Neural progenitor cell (in vitro differentiated cells): ENCODE data around the gene OR1D5. TPM values are rescaled to one million over a fixed set of nuclear protein-coding genes. Genes with fewer than 3 reads are reported as not detected.

Experiments
- DNase-seq: peaks from one replicate; pipeline ENCODE4 v3.0.0-alpha.2; 2016; ENCODE audit warnings: low spot score
- H2AFZ ChIP-seq: fragments of 200-600 bp; sonication (generic); replicated peaks from 2 replicates; pipeline ENCODE4 v1.6.1; 2016; ENCODE audit warnings: antibody characterized with exemption
- H3F3A ChIP-seq: fragments of 200-600 bp; sonication (generic); 2 replicates; pipeline ENCODE4 v1.6.1; 2016; ENCODE audit warnings: antibody characterized with exemption, low read depth
- H3K27ac ChIP-seq: fragments of 200-600 bp; sonication (generic); 2 replicates; pipeline ENCODE4 v1.5.1; 2016; ENCODE audit warnings: mild to moderate bottlenecking
- H3K27me3 ChIP-seq: fragments of 200-600 bp; sonication (generic); 2 replicates; pipeline ENCODE4 v1.6.1; 2016; ENCODE audit warnings: mild to moderate bottlenecking, moderate library complexity
- H3K36me3 ChIP-seq: fragments of 200-600 bp; sonication (generic); 2 replicates; pipeline ENCODE4 v1.5.1; 2016
- H3K4me1 ChIP-seq: fragments of 200-600 bp; sonication (generic); 2 replicates; pipeline ENCODE4 v1.6.1; 2016; ENCODE audit warnings: mixed run types
- H3K4me2 ChIP-seq: fragments of 200-600 bp; sonication (generic); 2 replicates; pipeline ENCODE4 v1.6.1; 2016
- H3K4me3 ChIP-seq: fragments of 200-600 bp; sonication (generic); 2 replicates; pipeline ENCODE4 v1.5.1; 2016
- H3K79me2 ChIP-seq: fragments of 200-600 bp; sonication (generic); 2 replicates; pipeline ENCODE4 v1.6.1; 2016; ENCODE audit warnings: low read depth
- H3K9ac ChIP-seq: fragments of 200-600 bp; sonication (generic); 2 replicates; pipeline ENCODE4 v1.6.1; 2016
- H3K9me3 ChIP-seq: fragments of 200-600 bp; sonication (generic); 2 replicates; pipeline ENCODE4 v1.5.1; 2016; ENCODE audit warnings: low read depth
- H4K20me1 ChIP-seq: fragments of 200-600 bp; sonication (generic); 2 replicates; pipeline ENCODE4 v1.6.1; 2016; ENCODE audit warnings: low read depth
- H3K27ac Mint-ChIP-seq: 3 replicates; pipeline ENCODE4 v1.8.0; 2021; ENCODE audit warnings: mixed read lengths
- H3K27me3 Mint-ChIP-seq: 2 replicates; pipeline ENCODE4 v1.8.0; 2022; ENCODE audit warnings: low read depth, mild to moderate bottlenecking, inconsistent platforms, moderate library complexity, mixed read lengths; ENCODE audit not compliant: insufficient read depth
- H3K36me3 Mint-ChIP-seq: 3 replicates; pipeline ENCODE4 v1.8.0; 2021; ENCODE audit warnings: mixed read lengths
- H3K4me1 Mint-ChIP-seq: 3 replicates; pipeline ENCODE4 v1.8.0; 2021; ENCODE audit warnings: mixed read lengths
- H3K4me3 Mint-ChIP-seq: 3 replicates; pipeline ENCODE4 v1.8.0; 2021; ENCODE audit warnings: mild to moderate bottlenecking, moderate library complexity, mixed read lengths
- H3K9me3 Mint-ChIP-seq: 3 replicates; pipeline ENCODE4 v1.8.0; 2020; ENCODE audit warnings: mixed read lengths
- EZH2 ChIP-seq: fragments of 200-600 bp; sonication (generic); IDR thresholded peaks from 2 replicates; pipeline ENCODE4 v1.6.1; 2017; ENCODE audit warnings: antibody characterized with exemption, mild to moderate bottlenecking, moderate library complexity
- EZH2phosphoT487 ChIP-seq: fragments of 200-600 bp; sonication (generic); IDR thresholded peaks from 2 replicates; pipeline ENCODE4 v1.6.1; 2017; ENCODE audit warnings: antibody characterized with exemption
- total RNA-seq: library from RNA; depleted of rRNA; stranded (reverse); fragments of >200 nt; gene quantifications from 2 replicates; pipeline ENCODE4 v1.2.3, GENCODE V29; 2015; ENCODE audit warnings: low replicate concordance
- TF ChIP-seq, protein P1 (sequence below): fragments of 200-600 bp; sonication (generic); IDR thresholded peaks from 2 replicates; pipeline ENCODE4 v1.5.1; 2017; ENCODE audit warnings: antibody characterized with exemption, mild to moderate bottlenecking

The OR1D5 gene
- total RNA-seq, 1 donor from 2014 or later: not detected

DNA sequence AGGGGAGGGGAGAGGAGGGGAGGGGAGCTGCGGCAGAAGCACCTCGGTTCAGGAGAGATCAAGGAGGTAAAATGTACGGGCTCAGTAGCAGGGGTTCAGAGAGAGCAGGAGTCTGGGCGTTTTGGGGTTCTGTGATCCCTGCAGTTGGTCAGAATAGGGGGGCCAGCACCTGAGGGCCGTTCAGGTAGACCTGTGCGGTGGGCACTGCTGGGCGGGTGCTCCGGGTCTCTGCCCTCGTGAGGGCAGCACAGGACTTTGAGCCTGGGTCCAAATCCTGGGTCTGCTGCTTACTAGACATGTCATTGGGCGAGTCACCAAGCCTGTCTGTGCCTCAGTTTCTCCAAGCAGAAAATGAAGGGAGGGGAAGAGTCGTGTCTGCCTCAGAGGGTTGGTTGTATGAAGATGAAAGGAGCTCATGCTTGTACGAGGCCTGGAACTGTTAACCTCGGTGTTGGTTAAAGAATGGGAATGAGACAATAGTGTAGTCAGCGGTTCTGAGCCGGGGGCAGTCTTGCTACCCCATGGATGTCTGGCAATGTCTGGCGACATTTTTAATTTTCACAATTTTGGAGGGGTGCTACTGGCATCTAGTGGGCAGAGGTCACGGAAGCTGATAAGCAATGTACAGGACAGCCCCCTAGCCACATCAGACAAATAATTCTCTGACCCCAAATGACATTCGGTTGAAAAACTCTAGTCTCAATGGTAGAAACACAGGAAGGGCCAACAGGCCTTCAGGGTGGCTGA is 35.4 kb downstream of the OR1D5 start:
- peak overlapping the region; percentile 38 for H3K27ac Mint-ChIP-seq
- TF ChIP-seq EZH2: no peak
- TF ChIP-seq, protein P1, sequence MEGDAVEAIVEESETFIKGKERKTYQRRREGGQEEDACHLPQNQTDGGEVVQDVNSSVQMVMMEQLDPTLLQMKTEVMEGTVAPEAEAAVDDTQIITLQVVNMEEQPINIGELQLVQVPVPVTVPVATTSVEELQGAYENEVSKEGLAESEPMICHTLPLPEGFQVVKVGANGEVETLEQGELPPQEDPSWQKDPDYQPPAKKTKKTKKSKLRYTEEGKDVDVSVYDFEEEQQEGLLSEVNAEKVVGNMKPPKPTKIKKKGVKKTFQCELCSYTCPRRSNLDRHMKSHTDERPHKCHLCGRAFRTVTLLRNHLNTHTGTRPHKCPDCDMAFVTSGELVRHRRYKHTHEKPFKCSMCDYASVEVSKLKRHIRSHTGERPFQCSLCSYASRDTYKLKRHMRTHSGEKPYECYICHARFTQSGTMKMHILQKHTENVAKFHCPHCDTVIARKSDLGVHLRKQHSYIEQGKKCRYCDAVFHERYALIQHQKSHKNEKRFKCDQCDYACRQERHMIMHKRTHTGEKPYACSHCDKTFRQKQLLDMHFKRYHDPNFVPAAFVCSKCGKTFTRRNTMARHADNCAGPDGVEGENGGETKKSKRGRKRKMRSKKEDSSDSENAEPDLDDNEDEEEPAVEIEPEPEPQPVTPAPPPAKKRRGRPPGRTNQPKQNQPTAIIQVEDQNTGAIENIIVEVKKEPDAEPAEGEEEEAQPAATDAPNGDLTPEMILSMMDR: no peak
- no peak for TF ChIP-seq EZH2phosphoT487
- Histone ChIP-seq H3K9ac (no peak overlapping the region), H3K9me3 (peaks cover 3% of the 10 kb centered on the region), H3K27me3 (no peaks in the 10 kb centered on the region), H2AFZ (no peak overlapping the region), H3K4me2 (no peak overlapping the region), H4K20me1 (no peaks in the 10 kb centered on the region), H3K4me3 (no peak overlapping the region), H3K79me2 (no peaks in the 10 kb centered on the region), H3K4me1 (peaks cover 8% of the 10 kb centered on the region), H3K36me3 (no peaks in the 10 kb centered on the region), H3K27ac (no peak overlapping the region), H3F3A (no peaks in the 10 kb centered on the region)
- H3K27me3 Mint-ChIP-seq: peaks cover 8% of the 10 kb centered on the region
- peaks cover 4% of the 10 kb centered on the region for H3K4me1 Mint-ChIP-seq
- peaks cover 10% of the 10 kb centered on the region for H3K9me3 Mint-ChIP-seq
- H3K4me3 Mint-ChIP-seq: no peak overlapping the region
- H3K36me3 Mint-ChIP-seq: no peaks in the 10 kb centered on the region
- DNase-seq: no peak

DNA sequence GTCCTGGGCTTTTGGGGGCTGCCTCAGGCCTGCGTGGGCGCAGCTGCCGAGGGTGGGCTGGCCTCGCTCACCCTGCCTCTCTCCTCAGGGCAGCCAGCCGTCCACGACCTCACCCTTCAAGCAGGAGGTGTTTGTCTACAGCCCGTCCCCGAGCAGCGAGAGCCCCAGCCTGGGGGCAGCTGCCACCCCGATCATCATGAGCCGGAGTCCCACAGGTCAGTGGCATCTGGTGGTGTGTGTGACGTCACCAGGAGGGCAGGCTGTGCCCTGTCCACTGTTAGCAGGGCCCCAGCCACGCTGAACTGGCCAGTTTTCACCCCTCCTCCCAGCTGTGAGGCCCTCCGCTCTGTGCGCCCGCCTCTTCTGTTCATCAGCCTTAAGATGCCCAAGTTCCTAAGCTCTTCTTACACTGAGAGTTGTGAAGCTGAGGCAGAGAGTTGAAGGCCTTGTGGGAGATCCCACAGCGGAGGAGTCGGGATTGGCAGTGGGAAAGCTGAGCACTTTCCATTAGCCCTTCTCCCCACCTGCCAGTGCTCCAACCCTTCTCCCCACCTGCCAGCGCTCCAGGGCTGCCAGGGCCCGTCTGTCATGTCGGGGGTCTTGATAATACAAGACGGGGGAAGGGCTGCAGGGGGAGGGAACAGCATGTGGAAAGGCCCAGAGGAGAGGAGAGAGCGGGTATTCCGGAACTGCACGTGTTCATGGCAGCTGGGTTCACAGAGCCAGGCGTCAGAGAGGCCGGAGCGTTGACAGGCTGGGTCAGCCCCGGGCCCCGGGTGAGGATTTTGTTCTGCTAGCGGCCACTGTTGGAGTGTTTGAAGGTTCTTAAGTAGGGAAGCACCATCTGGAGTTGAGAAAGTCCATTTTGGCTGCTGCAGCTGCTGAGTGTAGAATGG is 36.3 kb downstream of the OR1D5 start:
- no peak overlapping the region for H3K4me3 Mint-ChIP-seq
- H3F3A ChIP-seq: no peaks in the 10 kb centered on the region
- H3K4me1 Mint-ChIP-seq: peaks cover 4% of the 10 kb centered on the region
- H3K27me3 Mint-ChIP-seq: peaks cover 8% of the 10 kb centered on the region
- H3K9me3 ChIP-seq: peaks cover 12% of the 10 kb centered on the region
- no peaks in the 10 kb centered on the region for H3K27me3 ChIP-seq
- no peak overlapping the region for H2AFZ ChIP-seq
- no peak overlapping the region for H3K4me2 ChIP-seq
- peak; percentile 23 for DNase-seq
- H3K9me3 Mint-ChIP-seq: peaks cover 17% of the 10 kb centered on the region
- no peaks in the 10 kb centered on the region for H4K20me1 ChIP-seq
- no peaks in the 10 kb centered on the region for H3K79me2 ChIP-seq
- H3K27ac Mint-ChIP-seq: no peak overlapping the region
- no peak overlapping the region for H3K9ac ChIP-seq
- TF ChIP-seq, protein P1: no peak
- TF ChIP-seq EZH2phosphoT487 (no peak), EZH2 (no peak)
- H3K27ac ChIP-seq: no peak overlapping the region
- H3K4me3 ChIP-seq: no peak overlapping the region
- peaks cover 8% of the 10 kb centered on the region for H3K4me1 ChIP-seq
- no peaks in the 10 kb centered on the region for H3K36me3 Mint-ChIP-seq
- H3K36me3 ChIP-seq: no peaks in the 10 kb centered on the region

DNA sequence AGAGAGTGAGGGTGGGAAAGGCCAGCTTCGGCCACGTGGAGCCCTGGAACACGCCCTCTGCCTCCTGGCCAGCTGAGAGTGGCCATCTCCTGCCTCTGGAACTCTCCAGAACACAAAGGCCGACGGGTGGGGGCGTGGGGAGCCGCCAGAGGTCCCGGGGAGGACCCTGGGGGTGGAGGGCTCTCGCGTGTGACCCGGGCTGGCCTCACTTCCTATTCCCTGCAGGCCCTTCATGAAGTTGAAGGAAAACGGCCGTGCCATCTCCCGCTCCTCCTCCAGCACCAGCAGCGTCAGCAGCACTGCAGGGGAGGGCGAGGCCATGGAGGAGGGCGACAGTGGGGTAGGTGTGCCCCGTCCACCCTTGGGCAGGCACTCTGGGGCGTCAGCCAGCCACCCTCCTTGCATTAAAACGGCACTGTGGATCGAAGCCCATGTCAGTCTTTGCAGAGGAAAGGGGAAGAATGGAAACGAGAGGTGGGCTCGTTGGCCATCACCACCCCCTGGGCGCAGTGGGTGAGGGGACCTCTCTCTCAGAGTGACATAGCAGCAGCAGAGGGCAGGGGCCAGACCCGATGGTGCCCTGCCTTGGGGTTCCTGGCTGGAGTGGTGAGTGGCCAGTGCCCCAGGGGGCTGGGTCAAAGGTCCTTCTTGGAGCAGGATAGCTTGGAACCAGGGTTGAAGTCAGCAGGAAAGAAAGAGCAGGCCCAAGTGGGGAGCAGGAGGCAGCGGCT is 37.1 kb downstream of the OR1D5 start:
- H3F3A ChIP-seq: no peaks in the 10 kb centered on the region
- H3K36me3 ChIP-seq: no peaks in the 10 kb centered on the region
- no peak for DNase-seq
- no peaks in the 10 kb centered on the region for H4K20me1 ChIP-seq
- no peak overlapping the region for H2AFZ ChIP-seq
- H3K4me1 ChIP-seq: peaks cover 8% of the 10 kb centered on the region
- Mint-ChIP-seq H3K27ac (no peak overlapping the region), H3K27me3 (peaks cover 10% of the 10 kb centered on the region), H3K9me3 (peaks cover 18% of the 10 kb centered on the region), H3K4me1 (peaks cover 4% of the 10 kb centered on the region), H3K4me3 (no peak overlapping the region), H3K36me3 (no peaks in the 10 kb centered on the region)
- no peak overlapping the region for H3K9ac ChIP-seq
- H3K79me2 ChIP-seq: no peaks in the 10 kb centered on the region
- TF ChIP-seq, protein P1: no peak
- TF ChIP-seq EZH2: no peak
- no peak for TF ChIP-seq EZH2phosphoT487
- no peak overlapping the region for H3K4me3 ChIP-seq
- no peaks in the 10 kb centered on the region for H3K27me3 ChIP-seq
- no peak overlapping the region for H3K4me2 ChIP-seq
- no peak overlapping the region for H3K27ac ChIP-seq
- peaks cover 14% of the 10 kb centered on the region for H3K9me3 ChIP-seq
